K562 (cell line): ENCODE data around the gene MTF1. TPM values are rescaled to one million over a fixed set of nuclear protein-coding genes. Genes with fewer than 3 reads are reported as not detected.
A peak's percentile ranks its signal among the peaks of the same experiment; 100 is the strongest.

ENCODE experiments used
- ATAC-seq: fragments of 200-7000 bp; cut with Tn5 transposase; 3 replicates; pipeline ENCODE4 v1.9.1; 2020; ENCODE audit warnings: moderate library complexity
- BruUV-seq: library from RNA; stranded (reverse); fragments of 400-500 nt; replicated peaks from 2 replicates; lab custom pipeline; 2021; lab: Mats Ljungman, UMichigan
- CTCF ChIA-PET: fragments of 300-600 bp; formaldehyde crosslinking; extraction: SDS; loops from one replicate; lab custom pipeline; 2021; ENCODE audit warnings: low intra/inter-chr PET ratio; lab: Yijun Ruan, JAX
- POLR2A ChIA-PET: fragments of 300-600, 350-650 bp; sonication (Branson Sonifier 250); formaldehyde crosslinking; extraction: SDS; loops from one replicate; lab custom pipeline; 2021; ENCODE audit warnings: antibody characterized with exemption, inconsistent platforms; lab: Yijun Ruan, JAX
- DNase-seq, 4 experiments: peaks; one replicate each; pipeline versions ENCODE4 v3.0.0 to v3.0.0-alpha.2; 2011 to 2018; ENCODE audit warnings: low spot score in 3 of 4, mixed read lengths in 3 of 4; ENCODE audit errors: extremely low read depth in 1 of 4
- FAIRE-seq: peaks from 2 replicates; lab custom pipeline; 2011; peaks lifted over from hg19 to GRCh38; lab: Jason Lieb, UNC
- H2AFZ ChIP-seq: 2 replicates; pipeline ENCODE4 v1.6.0; 2011; ENCODE audit warnings: low read depth, low read length, control low read depth, inconsistent platforms
- H3K27ac ChIP-seq: fragments of 200-600 bp; 3 replicates; pipeline ENCODE4 v1.8.0; 2011; ENCODE audit warnings: low read depth, mild to moderate bottlenecking, control low read depth, inconsistent platforms, low read length, moderate library complexity, mixed read lengths; ENCODE audit errors: extremely low read depth
- H3K27me3 ChIP-seq, 2 experiments: fragments of 300-600 bp in 1 of 2; 2 replicates in 1 of 2; 3 replicates in 1 of 2; pipeline versions ENCODE4 v1.6.0 to v1.8.0; 2011; ENCODE audit warnings: inconsistent platforms in 2 of 2, low read length in 2 of 2, mild to moderate bottlenecking in 1 of 2, mixed read lengths in 1 of 2, moderate library complexity in 1 of 2; ENCODE audit not compliant: control insufficient read depth in 2 of 2, insufficient read depth in 2 of 2
- H3K36me3 ChIP-seq: fragments of 300-600 bp; 3 replicates; pipeline ENCODE4 v1.8.0; 2011; ENCODE audit warnings: mild to moderate bottlenecking, low read length, inconsistent platforms; ENCODE audit not compliant: control insufficient read depth, insufficient read depth
- H3K4me1 ChIP-seq, 2 experiments: fragments of 200-600 bp in 1 of 2; replicated peaks in 1 of 2; 2 replicates in 1 of 2; 3 replicates in 1 of 2; pipeline versions ENCODE4 v1.5.1 to v1.8.0; 2011; ENCODE audit warnings: inconsistent platforms in 2 of 2, low read length in 2 of 2, mild to moderate bottlenecking in 1 of 2, mixed read lengths in 1 of 2, moderate library complexity in 1 of 2; ENCODE audit not compliant: control insufficient read depth in 2 of 2, insufficient read depth in 2 of 2
- H3K4me2 ChIP-seq: 2 replicates; pipeline ENCODE4 v1.6.1; 2011; ENCODE audit warnings: low read length, control low read depth, inconsistent platforms, mixed read lengths; ENCODE audit not compliant: insufficient read depth
- H3K4me3 ChIP-seq: fragments of 200-600 bp; sonication (generic), shearing (Covaris generic); 2 replicates; pipeline ENCODE4 v1.5.1; 2016; ENCODE audit warnings: control low read depth, inconsistent platforms
- H3K79me2 ChIP-seq: fragments of 200-600 bp; 3 replicates; pipeline ENCODE4 v1.8.0; 2011; ENCODE audit warnings: low read length, inconsistent platforms; ENCODE audit not compliant: control insufficient read depth, insufficient read depth
- H3K9ac ChIP-seq, 2 experiments: 2 replicates each; pipeline versions ENCODE4 v1.6.0 to v1.6.1; 2011; ENCODE audit warnings: low read depth in 2 of 2, low read length in 2 of 2, control low read depth in 1 of 2, inconsistent platforms in 1 of 2, mild to moderate bottlenecking in 1 of 2, mixed read lengths in 1 of 2; ENCODE audit not compliant: insufficient read depth in 1 of 2
- H3K9me1 ChIP-seq: one replicate; pipeline ENCODE4 v1.6.0; 2011; ENCODE audit warnings: inconsistent platforms, mild to moderate bottlenecking, low read length, moderate library complexity; ENCODE audit not compliant: control insufficient read depth, insufficient read depth
- H3K9me3 ChIP-seq: replicated peaks from 2 replicates; pipeline ENCODE4 v1.5.1; 2011; ENCODE audit warnings: low read depth, low read length, inconsistent platforms; ENCODE audit not compliant: control insufficient read depth, insufficient read depth
- H4K20me1 ChIP-seq: replicated peaks from 2 replicates; pipeline ENCODE4 v1.6.1; 2011; ENCODE audit warnings: low read length, inconsistent platforms, mixed read lengths; ENCODE audit not compliant: control insufficient read depth, insufficient read depth
- ASH1L ChIP-seq: fragments of 450-650 bp; IDR thresholded peaks from 2 replicates; pipeline ENCODE4 v1.6.1; 2018; ENCODE audit warnings: borderline replicate concordance, mild to moderate bottlenecking, low read depth; ENCODE audit not compliant: partially characterized antibody
- CTBP1 ChIP-seq: fragments of 450-650 bp; IDR thresholded peaks from 2 replicates; pipeline ENCODE4 v1.6.1; 2016; ENCODE audit warnings: borderline replicate concordance
- FOXA1 ChIP-seq: fragments of 450-650 bp; IDR thresholded peaks from 2 replicates; pipeline ENCODE4 v1.6.1; 2016; ENCODE audit warnings: mild to moderate bottlenecking, borderline replicate concordance
- KAT2B ChIP-seq: IDR thresholded peaks from one replicate; pipeline ENCODE4 v1.6.1; 2012; ENCODE audit warnings: low read depth, mild to moderate bottlenecking, control low read depth, inconsistent platforms, low read length, moderate library complexity
- LEF1 ChIP-seq: fragments of 450-650 bp; IDR thresholded peaks from 2 replicates; pipeline ENCODE4 v1.6.1; 2016; ENCODE audit warnings: mild to moderate bottlenecking
- RFX1 ChIP-seq: fragments of 450-650 bp; IDR thresholded peaks from 2 replicates; pipeline ENCODE4 v1.6.1; 2016; ENCODE audit warnings: mild to moderate bottlenecking, moderate library complexity
- RUNX1 ChIP-seq: sonication (generic); IDR thresholded peaks from 2 replicates; pipeline ENCODE4 v1.6.1; 2016; ENCODE audit warnings: antibody characterized with exemption, low read depth
- SRF ChIP-seq, 2 experiments: fragments of 250-450, 450-650 bp in 1 of 2; sonication (Bioruptor Pico) in 1 of 2; sonication (generic) in 1 of 2; formaldehyde crosslinking; IDR thresholded peaks; 2 replicates each; pipeline versions ENCODE4 v1.5.0 to v1.5.1; 2020 to 2022; ENCODE audit warnings: mild to moderate bottlenecking in 1 of 2, missing genetic modification reagents in 1 of 2
- TAF7 ChIP-seq: fragments of 450-650 bp; IDR thresholded peaks from 2 replicates; pipeline ENCODE4 v1.6.1; 2016; ENCODE audit warnings: missing genetic modification characterization, missing compliant biosample characterization
- TCF7 ChIP-seq: sonication (generic); IDR thresholded peaks from 2 replicates; pipeline ENCODE4 v1.6.1; 2016; ENCODE audit warnings: antibody characterized with exemption, borderline replicate concordance
- U2AF2 ChIP-seq: fragments of 200-400 bp; formaldehyde crosslinking; optimal IDR thresholded peaks from 2 replicates; pipeline ENCODE3; 2017; ENCODE audit warnings: low read depth, mild to moderate bottlenecking, low read length
- ZC3H8 ChIP-seq: fragments of 450-650 bp; IDR thresholded peaks from 2 replicates; pipeline ENCODE4 v1.6.1; 2017
- ZNF140 ChIP-seq: fragments of 250-450 bp; sonication (Bioruptor Pico); IDR thresholded peaks from 2 replicates; pipeline ENCODE4 v1.8.0; 2021; ENCODE audit warnings: moderate library complexity, mild to moderate bottlenecking, inconsistent platforms
- ZNF384 ChIP-seq: IDR thresholded peaks from 2 replicates; pipeline ENCODE4 v1.6.1; 2012; ENCODE audit warnings: low read depth, low read length, improper control_type of control experiment
- ZNF436 ChIP-seq: fragments of 250-450, 450-650 bp; sonication (Bioruptor Pico); formaldehyde crosslinking; IDR thresholded peaks from 2 replicates; pipeline ENCODE4 v1.7.0; 2020; ENCODE audit warnings: mild to moderate bottlenecking
- ZNF717 ChIP-seq: fragments of 250-450 bp; sonication (Bioruptor Pico); IDR thresholded peaks from 2 replicates; pipeline ENCODE4 v1.5.0; 2021
- ZNF79 ChIP-seq: fragments of 250-450 bp; sonication (Bioruptor Pico); IDR thresholded peaks from 2 replicates; pipeline ENCODE4 v1.4.0; 2020; ENCODE audit warnings: low read depth, mild to moderate bottlenecking, moderate library complexity
- WGBS: fragments of 100-300 bp; shearing (Covaris generic); methylation state at CpG from one replicate; pipeline ENCODE4 v1.1.6; 2016; ENCODE audit warnings: low coverage, mixed read lengths; ENCODE audit not compliant: insufficient coverage; ENCODE audit errors: missing lambda C conversion rate; 5-methylcytosine and 5-hydroxymethylcytosine counted together
- in situ Hi-C: fragments of 300-500 bp; cut with MboI; formaldehyde crosslinking; loops from 4 replicates; pipeline ENCODE4 v1.15.0; 2018; ENCODE audit warnings: inconsistent platforms, mixed read lengths
- intact Hi-C: fragments of 100-400 bp; cut with micrococcal nuclease; formaldehyde crosslinking; loops from 2 replicates; pipeline ENCODE4 v1.14.2; 2022
- polyA plus RNA-seq, 8 experiments: library from polyadenylated mRNA; depleted of rRNA in 4 of 8; stranded (reverse) in 5 of 8; unstranded in 3 of 8; fragments of >200 nt; fragmentation: Nextera tagmentation in 2 of 8; fragmentation: Illumina TruSeq in 1 of 8; extraction: Ambion mirVana in 2 of 8; extraction: Trizol in 1 of 8; gene quantifications; 2 replicates each; pipeline versions ENCODE4 v1.2.1 to v1.2.3, GENCODE V29; 2011 to 2014; ENCODE audit warnings: inconsistent platforms in 1 of 8, missing spikeins in 1 of 8
- total RNA-seq, 7 experiments: library from RNA; depleted of rRNA in 6 of 7; stranded (reverse); fragments of >200 nt in 6 of 7; fragmentation: Illumina TruSeq in 2 of 7; extraction: Trizol in 2 of 7; gene quantifications; 2 replicates each; pipeline versions ENCODE4 v1.2.1 to v1.2.3, GENCODE V29; 2011 to 2021; ENCODE audit warnings: low replicate concordance in 1 of 7
- TF ChIP-seq, protein P1 (sequence below): fragments of 250-450 bp; sonication (Bioruptor Pico); IDR thresholded peaks from 2 replicates; pipeline ENCODE4 v1.5.0; 2021
- TF ChIP-seq, protein P2 (sequence below), 2 experiments: IDR thresholded peaks; 2 replicates each; pipeline ENCODE4 v1.6.1; 2011; ENCODE audit warnings: borderline replicate concordance in 1 of 2, control low read depth in 1 of 2, low read depth in 1 of 2, low read length in 1 of 2, mild to moderate bottlenecking in 1 of 2, mixed read lengths in 1 of 2, moderate library complexity in 1 of 2; ENCODE audit not compliant: insufficient read depth in 1 of 2, insufficient read length in 1 of 2, poor library complexity in 1 of 2, severe bottlenecking in 1 of 2; ENCODE audit errors: extremely low read depth in 1 of 2

MTF1 gene
- total and polyA plus RNA-seq, 9 of the 15 experiments (the other 6 are each of a cell fraction or from before 2014, with no cell fraction given) = 1.1 to 12.2 (median 4.3) TPM

DNA sequence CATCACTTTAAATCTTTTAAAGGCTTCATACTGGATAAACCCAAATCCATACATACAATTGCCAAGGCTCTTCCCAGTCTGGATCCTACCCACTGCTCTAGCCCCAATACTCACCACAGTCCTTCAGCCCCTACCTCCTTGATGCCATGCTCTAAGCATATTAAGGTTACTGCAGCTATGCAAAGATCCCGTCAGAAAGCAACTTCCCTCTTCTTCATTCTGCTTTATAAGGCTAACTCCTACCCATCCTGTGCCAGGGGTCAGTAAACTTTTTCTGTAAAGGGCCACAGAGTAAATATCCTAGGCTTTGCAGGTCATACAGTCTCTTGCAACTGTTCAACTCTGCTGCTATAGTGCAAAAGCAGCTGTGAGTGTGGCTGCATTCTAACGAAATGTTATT is 34.3 kb upstream of the MTF1 start (continued):
- TF ChIP-seq TAF7 (tag) = no peak
- no peak for TF ChIP-seq ZNF717
- no peak for TF ChIP-seq ZNF436 (CRISPR knock-in tag)
- no peak for TF ChIP-seq LEF1
- TF ChIP-seq, protein P1, sequence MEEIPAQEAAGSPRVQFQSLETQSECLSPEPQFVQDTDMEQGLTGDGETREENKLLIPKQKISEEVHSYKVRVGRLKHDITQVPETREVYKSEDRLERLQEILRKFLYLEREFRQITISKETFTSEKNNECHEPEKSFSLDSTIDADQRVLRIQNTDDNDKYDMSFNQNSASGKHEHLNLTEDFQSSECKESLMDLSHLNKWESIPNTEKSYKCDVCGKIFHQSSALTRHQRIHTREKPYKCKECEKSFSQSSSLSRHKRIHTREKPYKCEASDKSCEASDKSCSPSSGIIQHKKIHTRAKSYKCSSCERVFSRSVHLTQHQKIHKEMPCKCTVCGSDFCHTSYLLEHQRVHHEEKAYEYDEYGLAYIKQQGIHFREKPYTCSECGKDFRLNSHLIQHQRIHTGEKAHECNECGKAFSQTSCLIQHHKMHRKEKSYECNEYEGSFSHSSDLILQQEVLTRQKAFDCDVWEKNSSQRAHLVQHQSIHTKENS = no peak
- no peak for TF ChIP-seq ZNF384

DNA sequence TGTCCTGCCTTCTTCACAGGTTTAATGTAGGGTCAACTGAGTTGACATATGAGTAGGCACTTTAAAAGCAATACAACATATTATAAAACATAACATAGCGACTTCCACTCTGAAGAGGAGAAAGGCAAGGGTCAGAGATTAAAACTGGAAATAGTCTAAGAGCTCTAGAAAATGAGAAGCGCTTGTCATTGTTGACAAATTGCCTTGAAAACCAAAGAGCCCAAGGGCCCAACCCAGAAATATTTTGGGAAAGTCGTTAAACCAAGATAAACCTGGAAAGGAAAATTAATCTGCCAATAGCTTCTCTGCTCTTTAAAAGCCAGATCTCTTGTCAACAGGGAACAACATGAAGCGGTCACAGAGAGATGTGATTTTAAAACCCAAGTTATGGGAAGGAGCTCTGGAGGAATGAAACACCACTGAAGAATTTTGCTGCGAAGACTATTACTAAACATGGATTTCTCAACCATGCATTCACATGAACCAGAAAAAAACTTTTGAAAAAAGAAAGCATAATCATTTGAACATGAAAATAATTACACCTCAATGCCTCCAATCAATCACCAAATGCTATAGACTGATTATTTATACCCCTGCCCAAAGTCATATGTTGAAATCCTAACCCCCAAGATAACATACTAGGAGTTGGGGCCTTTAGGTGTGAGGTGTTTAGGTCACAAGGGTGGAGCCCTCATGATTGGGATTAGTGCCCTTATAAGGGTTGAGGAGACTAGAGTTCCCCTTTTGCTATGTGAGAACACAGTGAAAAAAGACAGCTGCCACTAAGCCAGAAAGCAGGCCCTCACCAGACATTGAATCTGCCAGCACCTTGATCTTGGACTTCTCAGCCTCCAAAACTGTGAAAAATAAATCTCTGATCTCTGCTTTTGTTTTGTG is 33.0 kb upstream of the MTF1 start:
- Histone ChIP-seq H3K9me3 (no peaks in the 10 kb centered on the region), H3K9ac (no peak overlapping the region), H3K9me1 (no peaks in the 10 kb centered on the region), H3K4me3 (no peak overlapping the region), H3K27ac (peak overlapping the region; percentile 23; the same call in 1 of the 3 replicates), H3K4me2 (no peak overlapping the region), H2AFZ (no peak overlapping the region), H3K27me3 (no peaks in the 10 kb centered on the region), H3K4me1 (peaks cover 0 to 9% of the 10 kb centered on the region in 2 experiments; a peak in 2 of 5 replicates), H3K36me3 (peaks cover 37% of the 10 kb centered on the region), H4K20me1 (no peaks in the 10 kb centered on the region), H3K79me2 (no peaks in the 10 kb centered on the region; the same call in 2 of the 3 replicates)
- FAIRE-seq (no peak), DNase-seq (peak in 2 of 4 experiments; percentile 7 to 45), ATAC-seq (peak; percentile 84)
- in situ Hi-C loops = no loop called here
- no TSS peak for BruUV-seq
- 32% methylated on average over 5 of the region's 5 CpGs for WGBS
- CTCF ChIA-PET = no interaction called here
- POLR2A ChIA-PET = interaction anchor here (0.7 to 2.2 kb wide), 7 partner anchors 8 to 38 kb away, joined by 3 to 6 read pairs (median 4); no protein-coding TSS in a partner anchor
- intact Hi-C loops = loop anchor here (2.0 to 5.0 kb wide), 2 partner anchors 22 to 40 kb away; no protein-coding TSS in a partner anchor
- TF ChIP-seq ZC3H8 (no peak), CTBP1 (no peak), FOXA1 (no peak), ZNF79 (CRISPR knock-in tag) (no peak), SRF (CRISPR knock-in tag; IDR thresholded peaks at IDR 0.05) (peak; percentile 49 to 95; a peak in 3 of 4 replicates), TCF7 (no peak), KAT2B (no peak), ASH1L (no peak), RFX1 (no peak), U2AF2 (no peak), RUNX1 (no peak), ZNF140 (no peak)
- TF ChIP-seq, protein P2, sequence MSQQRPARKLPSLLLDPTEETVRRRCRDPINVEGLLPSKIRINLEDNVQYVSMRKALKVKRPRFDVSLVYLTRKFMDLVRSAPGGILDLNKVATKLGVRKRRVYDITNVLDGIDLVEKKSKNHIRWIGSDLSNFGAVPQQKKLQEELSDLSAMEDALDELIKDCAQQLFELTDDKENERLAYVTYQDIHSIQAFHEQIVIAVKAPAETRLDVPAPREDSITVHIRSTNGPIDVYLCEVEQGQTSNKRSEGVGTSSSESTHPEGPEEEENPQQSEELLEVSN (IDR thresholded peaks at IDR 0.05; ENCODE audit: borderline replicate concordance in 1 of 2, extremely low read depth in 1 of 2, insufficient read depth in 1 of 2, insufficient read length in 1 of 2, low read depth in 1 of 2, low read length in 1 of 2, poor library complexity in 1 of 2, severe bottlenecking in 1 of 2) = no peak
